ENCODE measurements around the gene ATP8A2.
"Not testable (repeated sequence)": the region's sequence is repeated elsewhere in the genome, so short reads cannot be mapped to it uniquely, and the experiment has no call there.

ATP8A2 gene

GRCh38 chr13:25762795-25763377, 391.1 kb downstream of the ATP8A2 start:
- DNase-seq, result no peak

GRCh38 chr13:25764378-25764777, 392.6 kb downstream of the ATP8A2 start:
- DNase-seq, result no peak

GRCh38 chr13:25765266-25765665, 393.5 kb downstream of the ATP8A2 start:
- no peak for DNase-seq

- DNase-seq, result no peak
Measured at GRCh38 chr13:25766576-25766975, 394.8 kb downstream of the ATP8A2 start.

- no peak for DNase-seq
Measured at GRCh38 chr13:25766991-25767390, 395.2 kb downstream of the ATP8A2 start.

- no peak for DNase-seq
Measured at GRCh38 chr13:25768376-25768775, 396.6 kb downstream of the ATP8A2 start.

GRCh38 chr13:25768838-25769237, 397.1 kb downstream of the ATP8A2 start:
- no peak for DNase-seq

- DNase-seq, result no peak
Measured at GRCh38 chr13:25770601-25771000, 398.8 kb downstream of the ATP8A2 start.

- DNase-seq, result no peak
Measured at GRCh38 chr13:25771202-25771601, 399.4 kb downstream of the ATP8A2 start.

GRCh38 chr13:25771641-25772478, 400.1 kb downstream of the ATP8A2 start:
- DNase-seq, result no peak

GRCh38 chr13:25772534-25772933, 400.8 kb downstream of the ATP8A2 start:
- not testable (repeated sequence) for DNase-seq

- DNase-seq, result not testable (repeated sequence)
Measured at GRCh38 chr13:25774056-25774455, 402.3 kb downstream of the ATP8A2 start.

GRCh38 chr13:25775275-25775674, 403.5 kb downstream of the ATP8A2 start:
- DNase-seq, result no peak

GRCh38 chr13:25775986-25776385, 404.2 kb downstream of the ATP8A2 start:
- no peak for DNase-seq

GRCh38 chr13:25776722-25777121, 404.9 kb downstream of the ATP8A2 start:
- no peak for DNase-seq

GRCh38 chr13:25777509-25777908, 405.7 kb downstream of the ATP8A2 start:
- DNase-seq, result no peak

- DNase-seq, result no peak
Measured at GRCh38 chr13:25778365-25778764, 406.6 kb downstream of the ATP8A2 start.

- DNase-seq, result no peak
Measured at GRCh38 chr13:25778808-25779305, 407.1 kb downstream of the ATP8A2 start.

GRCh38 chr13:25783076-25783475, 411.3 kb downstream of the ATP8A2 start:
- no peak for DNase-seq

- DNase-seq, result no peak
Measured at GRCh38 chr13:25783601-25784024, 411.8 kb downstream of the ATP8A2 start.

- no peak for DNase-seq
Measured at GRCh38 chr13:25784119-25784518, 412.3 kb downstream of the ATP8A2 start.

- DNase-seq, result not testable (repeated sequence)
Measured at GRCh38 chr13:25790137-25790536, 418.4 kb downstream of the ATP8A2 start.

- DNase-seq, result no peak
Measured at GRCh38 chr13:25795277-25795676, 423.5 kb downstream of the ATP8A2 start.

Data from amygdala (tissue), 56 donors.